HG03139 (cell line): ENCODE measurements around the gene KRT5.

Source experiments
- ATAC-seq: cut with Tn5 transposase; IDR thresholded peaks from one replicate; pipeline ENCODE4 v1.9.1; 2021; ENCODE audit not compliant: unreplicated experiment

KRT5 gene

GRCh38 chr12:52519826-52520662, at the start of gene KRT5:
Gene KRT5 (minus strand): TSS chr12:52520394. CDS start chr12:52520296, 98 bp downstream.
- no peak for ATAC-seq

GRCh38 chr12:52568111-52568510, 47.9 kb upstream of the KRT5 start:
- no peak for ATAC-seq

GRCh38 chr12:52566847-52567291, 46.7 kb upstream of the KRT5 start:
- ATAC-seq = no peak

GRCh38 chr12:52564582-52564981, 44.4 kb upstream of the KRT5 start:
- ATAC-seq = no peak

- no peak for ATAC-seq
These were observed 41.8 kb upstream of the KRT5 start for GRCh38 chr12:52561880-52562449.

- ATAC-seq = no peak
These were observed 39.8 kb upstream of the KRT5 start for GRCh38 chr12:52559979-52560378.

- no peak for ATAC-seq
These were observed 38.7 kb upstream of the KRT5 start for GRCh38 chr12:52558781-52559445.

GRCh38 chr12:52557476-52557875, 37.3 kb upstream of the KRT5 start:
- ATAC-seq = no peak

- no peak for ATAC-seq
These were observed 35.4 kb upstream of the KRT5 start for GRCh38 chr12:52555577-52555976.

- ATAC-seq = no peak
These were observed 32.5 kb upstream of the KRT5 start, which contains the start of gene KRT71 for GRCh38 chr12:52552681-52553195. Gene KRT71 (minus strand): TSS chr12:52553145. CDS start chr12:52553077, 68 bp downstream.

- no peak for ATAC-seq
These were observed 31.9 kb upstream of the KRT5 start for GRCh38 chr12:52552055-52552454.

GRCh38 chr12:52551216-52551865, 31.1 kb upstream of the KRT5 start:
- no peak for ATAC-seq

- no peak for ATAC-seq
These were observed 25.9 kb upstream of the KRT5 start for GRCh38 chr12:52546126-52546525.

GRCh38 chr12:52543985-52544883, 24.0 kb upstream of the KRT5 start:
- no peak for ATAC-seq

GRCh38 chr12:52542785-52543318, 22.7 kb upstream of the KRT5 start:
- ATAC-seq = no peak

GRCh38 chr12:52542157-52542556, 22.0 kb upstream of the KRT5 start:
- no peak for ATAC-seq

- ATAC-seq = no peak
These were observed 21.5 kb upstream of the KRT5 start for GRCh38 chr12:52541709-52542108.

- ATAC-seq = no peak
These were observed 20.3 kb upstream of the KRT5 start for GRCh38 chr12:52540531-52540930.

GRCh38 chr12:52539821-52540173, 19.6 kb upstream of the KRT5 start:
- ATAC-seq = no peak
